RWPE2 (cell line): ENCODE results near the gene MAT1A.
A peak's percentile ranks its signal among the peaks of the same experiment; 100 is the strongest.

Source experiments
- ATAC-seq: fragments of 200-7000 bp; cut with Tn5 transposase; 3 replicates; pipeline ENCODE4 v1.9.1; 2021; ENCODE audit warnings: low read depth
- DNase-seq: peaks from one replicate; pipeline ENCODE4 v3.0.0-alpha.2; 2020; ENCODE audit warnings: low spot score
- H3K27ac ChIP-seq: fragments of 450-650 bp; 2 replicates; pipeline ENCODE4 v1.5.1; 2017; ENCODE audit warnings: mild to moderate bottlenecking; ENCODE audit not compliant: poor library complexity, severe bottlenecking
- H3K27me3 ChIP-seq: fragments of 250-450 bp; sonication (Bioruptor Pico); 2 replicates; pipeline ENCODE4 v1.5.1; 2021; ENCODE audit warnings: mild to moderate bottlenecking, moderate library complexity; ENCODE audit not compliant: insufficient read depth, poor library complexity, severe bottlenecking
- H3K36me3 ChIP-seq: fragments of 250-450 bp; sonication (Bioruptor Pico); 2 replicates; pipeline ENCODE4 v1.5.1; 2020; ENCODE audit warnings: low read depth, mild to moderate bottlenecking, moderate library complexity
- H3K4me1 ChIP-seq: fragments of 250-450 bp; sonication (Bioruptor Pico); 2 replicates; pipeline ENCODE4 v1.5.1; 2021; ENCODE audit warnings: mild to moderate bottlenecking, moderate library complexity; ENCODE audit not compliant: insufficient read depth, poor library complexity, severe bottlenecking
- H3K4me3 ChIP-seq: fragments of 250-450 bp; sonication (Bioruptor Pico); 2 replicates; pipeline ENCODE4 v1.5.1; 2021; ENCODE audit warnings: mild to moderate bottlenecking, moderate library complexity; ENCODE audit not compliant: severe bottlenecking
- H3K9me3 ChIP-seq: fragments of 250-450 bp; sonication (Bioruptor Pico); 2 replicates; pipeline ENCODE4 v1.5.1; 2021; ENCODE audit warnings: mild to moderate bottlenecking, moderate library complexity; ENCODE audit not compliant: severe bottlenecking
- TF ChIP-seq, protein P1 (sequence below): fragments of 450-650 bp; IDR thresholded peaks from one replicate; pipeline ENCODE4 v1.5.1; 2017; ENCODE audit warnings: mild to moderate bottlenecking, moderate library complexity; ENCODE audit not compliant: poor library complexity, severe bottlenecking

MAT1A gene

GRCh38 chr10:80264081-80265056 lies 25.1 kb downstream of the MAT1A start:
- DNase-seq (no peak), ATAC-seq (no peak)
- Histone ChIP-seq H3K27me3 (no peaks in the 10 kb centered on the region), H3K4me1 (no peaks in the 10 kb centered on the region), H3K4me3 (no peak overlapping the region), H3K9me3 (no peaks in the 10 kb centered on the region), H3K27ac (no peak overlapping the region), H3K36me3 (no peaks in the 10 kb centered on the region)
- TF ChIP-seq, protein P1, sequence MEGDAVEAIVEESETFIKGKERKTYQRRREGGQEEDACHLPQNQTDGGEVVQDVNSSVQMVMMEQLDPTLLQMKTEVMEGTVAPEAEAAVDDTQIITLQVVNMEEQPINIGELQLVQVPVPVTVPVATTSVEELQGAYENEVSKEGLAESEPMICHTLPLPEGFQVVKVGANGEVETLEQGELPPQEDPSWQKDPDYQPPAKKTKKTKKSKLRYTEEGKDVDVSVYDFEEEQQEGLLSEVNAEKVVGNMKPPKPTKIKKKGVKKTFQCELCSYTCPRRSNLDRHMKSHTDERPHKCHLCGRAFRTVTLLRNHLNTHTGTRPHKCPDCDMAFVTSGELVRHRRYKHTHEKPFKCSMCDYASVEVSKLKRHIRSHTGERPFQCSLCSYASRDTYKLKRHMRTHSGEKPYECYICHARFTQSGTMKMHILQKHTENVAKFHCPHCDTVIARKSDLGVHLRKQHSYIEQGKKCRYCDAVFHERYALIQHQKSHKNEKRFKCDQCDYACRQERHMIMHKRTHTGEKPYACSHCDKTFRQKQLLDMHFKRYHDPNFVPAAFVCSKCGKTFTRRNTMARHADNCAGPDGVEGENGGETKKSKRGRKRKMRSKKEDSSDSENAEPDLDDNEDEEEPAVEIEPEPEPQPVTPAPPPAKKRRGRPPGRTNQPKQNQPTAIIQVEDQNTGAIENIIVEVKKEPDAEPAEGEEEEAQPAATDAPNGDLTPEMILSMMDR, result no peak

DNA sequence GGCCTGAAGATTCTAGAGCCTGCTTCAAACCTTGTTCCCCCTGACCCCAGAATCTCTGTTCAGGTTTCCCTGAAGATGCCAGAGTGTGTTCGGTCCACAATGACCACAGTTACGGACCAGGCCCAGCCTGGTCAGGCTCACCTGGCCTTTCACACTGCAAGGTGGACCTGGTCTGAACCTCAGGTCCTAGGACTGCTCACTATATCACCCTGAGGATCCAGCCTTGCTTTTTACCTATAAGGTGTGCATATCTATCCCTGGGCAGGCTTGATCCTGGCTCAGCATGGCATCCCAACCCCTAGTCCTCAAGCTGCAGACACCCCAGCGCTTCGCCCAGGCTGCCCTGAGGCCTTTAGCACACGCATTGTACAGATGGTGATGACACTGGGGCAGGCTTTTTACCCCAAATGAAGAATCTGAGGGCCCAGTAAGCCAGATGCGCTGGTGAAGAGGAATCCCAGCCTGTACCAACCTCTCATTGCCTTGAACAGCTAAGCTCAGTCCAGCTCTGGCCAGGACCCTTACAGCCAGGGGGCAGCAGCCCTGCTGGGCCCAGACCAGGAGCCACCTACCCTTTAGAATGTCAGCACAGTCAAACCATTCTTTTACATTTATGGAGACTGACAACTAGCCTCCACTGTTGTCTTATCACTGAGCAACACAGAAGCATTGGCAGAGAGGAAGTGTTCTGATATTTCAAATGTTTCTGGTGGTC lies 28.0 kb downstream of the MAT1A start:
- DNase-seq (no peak), ATAC-seq (no peak)
- TF ChIP-seq, protein P1, result no peak

GRCh38 chr10:80260295-80261243 lies 28.9 kb downstream of the MAT1A start:
- Histone ChIP-seq H3K36me3 (no peaks in the 10 kb centered on the region), H3K27me3 (no peaks in the 10 kb centered on the region), H3K9me3 (no peaks in the 10 kb centered on the region), H3K4me1 (no peaks in the 10 kb centered on the region), H3K27ac (no peak overlapping the region), H3K4me3 (no peak overlapping the region)
- DNase-seq, result no peak
- peak; percentile 35; the same call in 1 of the 3 replicates for ATAC-seq
- TF ChIP-seq, protein P1, result peak; percentile 85

More for the DNA sequence above, 28.0 kb downstream of the MAT1A start:
- H3K4me1 ChIP-seq, result no peaks in the 10 kb centered on the region
- no peak overlapping the region for H3K27ac ChIP-seq
- no peak overlapping the region for H3K4me3 ChIP-seq
- no peaks in the 10 kb centered on the region for H3K9me3 ChIP-seq
- no peaks in the 10 kb centered on the region for H3K36me3 ChIP-seq
- no peaks in the 10 kb centered on the region for H3K27me3 ChIP-seq

DNA sequence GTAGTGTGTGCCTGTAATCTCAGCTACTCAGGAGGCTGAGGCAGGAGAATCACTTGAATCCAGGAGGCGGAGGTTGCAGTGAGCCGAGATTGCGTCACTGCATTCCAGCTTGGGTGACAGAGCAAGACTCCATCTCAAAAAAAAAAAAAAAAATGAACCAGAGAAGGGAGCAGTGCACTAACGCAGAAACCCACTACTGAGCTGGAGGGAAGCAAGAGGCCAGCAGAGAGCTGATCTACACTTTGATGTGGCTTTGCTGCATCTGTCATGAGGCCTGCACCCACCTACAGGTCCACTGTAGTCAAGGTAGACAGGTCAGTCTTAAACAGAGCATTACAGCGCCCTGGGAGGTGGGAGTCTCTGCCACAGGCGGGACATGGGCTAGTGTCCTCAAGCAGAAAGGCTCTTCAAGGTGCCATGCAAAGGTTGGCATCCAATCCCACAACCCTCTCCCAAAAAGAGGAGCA lies 30.0 kb downstream of the MAT1A start:
- no peaks in the 10 kb centered on the region for H3K27me3 ChIP-seq
- no peaks in the 10 kb centered on the region for H3K36me3 ChIP-seq
- H3K4me1 ChIP-seq, result no peaks in the 10 kb centered on the region
- DNase-seq (no peak), ATAC-seq (no peak)
- TF ChIP-seq, protein P1, result no peak
- no peak overlapping the region for H3K4me3 ChIP-seq
- no peak overlapping the region for H3K27ac ChIP-seq
- no peaks in the 10 kb centered on the region for H3K9me3 ChIP-seq
